SU-DHL-6 (cell line): ENCODE measurements around the gene CHD3.
A peak's percentile ranks its signal among the peaks of the same experiment; 100 is the strongest.

Experiments used
- H2AFZ ChIP-seq: fragments of 200-600 bp; sonication (generic); 2 replicates; pipeline ENCODE4 v1.6.1; 2014; ENCODE audit warnings: low read depth, mild to moderate bottlenecking, moderate library complexity, mixed read lengths, antibody characterized with exemption, low read length; ENCODE audit not compliant: severe bottlenecking
- H3F3A ChIP-seq: fragments of 200-600 bp; shearing (Covaris generic); 2 replicates; pipeline ENCODE4 v1.6.0; 2016; ENCODE audit warnings: antibody characterized with exemption, mild to moderate bottlenecking; ENCODE audit not compliant: insufficient read depth
- H3K27ac ChIP-seq: fragments of 200-600 bp; sonication (generic); 2 replicates; pipeline ENCODE4 v1.5.1; 2016; ENCODE audit warnings: low read depth, mild to moderate bottlenecking, low read length, moderate library complexity, mixed read lengths
- H3K27me3 ChIP-seq: fragments of 200-600 bp; sonication (generic), shearing (Covaris generic); 2 replicates; pipeline ENCODE4 v1.6.0; 2014; ENCODE audit warnings: mild to moderate bottlenecking, low read length
- H3K36me3 ChIP-seq: fragments of 200-600 bp; sonication (generic); 2 replicates; pipeline ENCODE4 v1.6.1; 2014; ENCODE audit warnings: mild to moderate bottlenecking, low read length, mixed read lengths
- H3K4me2 ChIP-seq: fragments of 300-600, 200-600 bp; shearing (Covaris generic), sonication (generic); 2 replicates; pipeline ENCODE4 v1.6.0; 2014; ENCODE audit warnings: low read length, low read depth, mild to moderate bottlenecking; ENCODE audit not compliant: poor library complexity, severe bottlenecking
- H3K4me3 ChIP-seq: fragments of 200-600 bp; sonication (generic); 2 replicates; pipeline ENCODE4 v1.5.1; 2014; ENCODE audit warnings: antibody characterized with exemption, low read length, mild to moderate bottlenecking, mixed read lengths; ENCODE audit not compliant: insufficient read depth, poor library complexity, severe bottlenecking
- H3K79me2 ChIP-seq: fragments of 200-600 bp; sonication (generic); 2 replicates; pipeline ENCODE4 v1.6.1; 2014; ENCODE audit warnings: mild to moderate bottlenecking, low read length, moderate library complexity; ENCODE audit not compliant: insufficient read depth
- H3K9ac ChIP-seq: fragments of 200-600 bp; sonication (generic); 2 replicates; pipeline ENCODE4 v1.7.0; 2014; ENCODE audit warnings: mild to moderate bottlenecking, low read length
- H3K9me2 ChIP-seq: fragments of 200-600 bp; sonication (generic); replicated peaks from 2 replicates; pipeline ENCODE4 v1.6.1; 2014; ENCODE audit warnings: low read length; ENCODE audit not compliant: insufficient read depth
- H3K9me3 ChIP-seq: fragments of 200-600 bp; sonication (generic); 2 replicates; pipeline ENCODE4 v1.6.1; 2014; ENCODE audit warnings: low read length, mixed read lengths; ENCODE audit not compliant: insufficient read depth
- H4K20me1 ChIP-seq: fragments of 200-600 bp; sonication (generic); 2 replicates; pipeline ENCODE4 v1.6.1; 2014; ENCODE audit warnings: low read depth, mild to moderate bottlenecking, antibody characterized with exemption, low read length, moderate library complexity, mixed read lengths
- CTCF ChIP-seq: fragments of 200-600 bp; sonication (generic); IDR thresholded peaks from one replicate; pipeline ENCODE4 v1.5.1; 2017; ENCODE audit warnings: antibody characterized with exemption, mild to moderate bottlenecking, low read length, moderate library complexity; ENCODE audit not compliant: insufficient read depth, poor library complexity, severe bottlenecking
- EZH2phosphoT487 ChIP-seq: fragments of 200-600 bp; sonication (generic), shearing (Covaris generic); conservative IDR thresholded peaks from 2 replicates; pipeline ENCODE4 v1.6.1; 2018; ENCODE audit warnings: mild to moderate bottlenecking, antibody characterized with exemption, low read length, moderate library complexity, mixed read lengths

CHD3 gene

GRCh38 chr17:7888184-7888920, at the start of gene CHD3:
Gene CHD3 (plus strand): TSS chr17:7888789. CDS start chr17:7889001, 212 bp downstream.
- Histone ChIP-seq H3K27me3 (no peaks in the 10 kb centered on the region), H3K4me3 (peak within 1 kb of the TSS; percentile 77), H2AFZ (peak within 1 kb of the TSS; percentile 68), H3K4me2 (peak within 1 kb of the TSS; percentile 86), H3K9ac (peak within 1 kb of the TSS; percentile 85), H3F3A (peaks cover 21% of the 10 kb centered on the region), H3K9me3 (no peaks in the 10 kb centered on the region), H4K20me1 (no peaks in the 10 kb centered on the region), H3K9me2 (no peaks in the 10 kb centered on the region), H3K27ac (peak within 1 kb of the TSS; percentile 85), H3K79me2 (peaks cover 42% of the 10 kb centered on the region), H3K36me3 (no peaks in the 10 kb centered on the region)
- TF ChIP-seq EZH2phosphoT487 (no peak), CTCF (no peak)

DNA sequence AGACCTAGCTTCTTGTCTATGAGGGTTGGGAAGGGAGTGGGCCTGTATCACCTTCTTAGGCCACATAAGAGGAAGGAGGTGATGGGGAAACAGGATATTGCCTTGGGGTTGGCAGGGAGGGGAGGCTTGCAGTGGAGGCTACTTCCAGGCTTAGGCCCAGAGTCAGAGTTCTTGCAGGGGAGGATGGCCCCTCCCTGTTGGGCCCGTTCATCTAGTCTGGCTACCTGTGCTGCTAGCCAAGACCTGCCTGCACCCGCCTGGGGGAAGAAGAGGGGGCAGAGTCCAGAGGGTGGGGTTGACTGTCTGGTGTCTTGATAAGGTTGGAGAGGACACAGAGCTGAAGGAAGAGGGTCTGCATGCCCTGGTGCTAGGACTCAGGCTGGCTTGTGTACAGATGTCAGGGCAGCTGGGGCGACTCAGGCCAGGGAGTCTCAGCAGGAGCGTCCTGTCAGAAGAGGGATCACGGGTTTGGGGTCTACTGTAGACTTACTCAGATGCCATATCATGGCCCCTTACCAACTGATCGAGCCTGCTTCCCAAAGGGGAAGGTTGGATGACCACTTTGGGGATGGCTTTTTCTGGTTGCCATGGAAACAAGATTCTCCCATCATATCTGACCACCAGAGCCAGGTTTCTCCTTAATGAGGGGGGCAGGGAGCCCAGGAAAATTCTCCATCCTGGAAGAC, 49.3 kb upstream of the CHD3 start:
- TF ChIP-seq CTCF (no peak), EZH2phosphoT487 (no peak)
- Histone ChIP-seq H4K20me1 (no peaks in the 10 kb centered on the region), H3K27ac (peak overlapping the region; percentile 94), H3K79me2 (peaks cover 8% of the 10 kb centered on the region; the same call in 1 of the 2 replicates), H2AFZ (no peak overlapping the region), H3K9me2 (no peaks in the 10 kb centered on the region), H3K9me3 (no peaks in the 10 kb centered on the region), H3F3A (peaks cover 62% of the 10 kb centered on the region), H3K36me3 (no peaks in the 10 kb centered on the region), H3K27me3 (no peaks in the 10 kb centered on the region), H3K9ac (no peak overlapping the region), H3K4me3 (no peak overlapping the region), H3K4me2 (peak overlapping the region; percentile 92)

DNA sequence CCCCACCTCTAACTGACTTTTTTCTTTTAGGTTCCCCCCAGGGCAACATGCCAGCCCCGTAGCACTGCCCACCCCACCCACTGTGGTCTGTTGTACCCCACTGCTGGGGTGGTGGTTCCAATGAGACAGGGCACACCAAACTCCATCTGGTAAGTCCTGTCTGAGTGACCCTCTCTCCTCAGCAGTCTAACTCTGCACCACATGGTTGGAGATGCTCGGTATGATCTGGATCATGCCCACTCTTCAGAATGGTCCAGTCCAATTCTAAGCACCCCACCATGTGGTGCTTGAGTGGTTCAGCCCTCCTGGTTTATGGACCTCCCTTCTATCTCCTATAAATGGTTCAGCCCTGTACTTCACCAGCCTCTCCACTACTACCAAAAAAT, 48.7 kb upstream of the CHD3 start:
- no peaks in the 10 kb centered on the region for H4K20me1 ChIP-seq
- no peak overlapping the region for H3K4me3 ChIP-seq
- H3K27ac ChIP-seq = peak overlapping the region; percentile 94
- no peak for TF ChIP-seq CTCF
- TF ChIP-seq EZH2phosphoT487 = no peak
- peaks cover 8% of the 10 kb centered on the region; the same call in 1 of the 2 replicates for H3K79me2 ChIP-seq
- no peaks in the 10 kb centered on the region for H3K27me3 ChIP-seq
- no peaks in the 10 kb centered on the region for H3K9me3 ChIP-seq
- no peaks in the 10 kb centered on the region for H3K9me2 ChIP-seq
- peaks cover 62% of the 10 kb centered on the region for H3F3A ChIP-seq
- peak overlapping the region; percentile 92 for H3K4me2 ChIP-seq
- H3K9ac ChIP-seq = peak overlapping the region; percentile 80
- no peaks in the 10 kb centered on the region for H3K36me3 ChIP-seq
- no peak overlapping the region for H2AFZ ChIP-seq
